Stimulated activated CD4-positive, alpha-beta T cell treated with anti-CD3 and anti-CD28 coated beads, Interleukin-2, amount 100 ng/mL, for 48 hours (primary cell): Measurements from ENCODE around the gene OR4P4.

Source experiments
- DNase-seq, 2 donors: peaks; one replicate each; pipeline ENCODE4 v3.0.0-alpha.2; 2020

The OR4P4 gene

DNA sequence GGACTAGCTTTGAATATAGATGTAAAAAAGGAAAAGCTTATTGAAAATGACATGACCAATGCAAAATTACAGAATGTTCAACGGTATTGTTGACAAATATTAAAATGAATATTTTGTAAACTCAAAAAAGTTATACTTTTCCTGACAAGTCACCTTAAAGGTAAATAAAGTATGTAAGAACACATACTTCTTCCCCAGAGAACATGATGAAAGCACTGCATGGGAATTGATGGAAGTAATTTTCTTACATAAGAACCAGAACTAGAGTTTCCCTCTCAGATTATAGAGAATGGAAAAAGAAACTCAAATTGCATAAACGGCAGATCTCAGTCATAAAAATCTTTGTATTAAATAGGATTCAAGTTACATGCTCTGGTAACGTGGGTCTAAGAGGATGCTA, at the start of gene OR4P4:
Gene OR4P4, plus strand, starts transcription at position 301 of the 400 bp plus-strand sequence.
- DNase-seq: no peak

DNA sequence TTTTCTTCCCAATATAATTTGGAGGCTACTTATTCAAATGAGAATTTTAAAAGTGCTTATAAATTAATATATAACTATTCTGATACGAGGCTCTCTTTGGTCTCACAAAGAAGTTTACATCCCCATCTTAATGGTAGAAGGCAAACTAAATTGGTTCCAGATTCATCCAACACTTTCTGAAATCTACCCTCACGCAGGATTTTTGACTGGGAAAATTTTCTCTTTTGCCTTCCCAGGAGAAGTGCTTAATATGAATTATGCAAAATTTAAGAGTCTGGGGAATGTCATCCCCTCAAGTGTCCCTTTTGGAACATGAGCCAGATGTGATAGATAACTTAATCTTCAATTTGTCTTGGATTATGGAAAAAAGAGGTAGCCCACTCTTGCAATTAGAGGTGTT, 27.4 kb upstream of the OR4P4 start, which contains the start of gene OR4C11:
Gene OR4C11, minus strand, starts transcription at position 101 of the 400 bp plus-strand sequence. CDS start 3,272 bp downstream, outside the sequence.
- DNase-seq: no peak

- DNase-seq: no peak
These were observed 10.4 kb upstream of the OR4P4 start for GRCh38 chr11:55624531-55624930.

DNA sequence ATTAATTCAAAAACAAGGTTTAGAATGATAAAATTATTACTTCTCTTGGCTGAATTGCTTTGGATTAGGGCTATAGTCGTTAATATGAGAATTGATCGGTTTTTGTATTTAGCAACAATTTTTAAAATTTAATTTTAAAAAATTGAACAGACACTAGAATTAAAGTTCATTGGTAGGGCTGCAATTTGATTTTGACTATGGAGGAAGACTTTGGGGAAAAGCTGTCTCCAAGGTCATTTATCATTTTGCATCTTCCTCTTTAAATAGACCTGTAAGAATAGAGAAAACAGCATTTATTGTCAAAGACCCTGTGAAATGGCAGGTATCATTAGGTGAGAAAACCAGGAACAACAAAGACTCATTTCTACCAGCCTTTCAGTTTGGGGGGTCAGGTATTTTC, 13.1 kb downstream of the OR4P4 start, which contains the start of gene OR4S2:
Gene OR4S2, plus strand, starts transcription at position 301 of the 400 bp plus-strand sequence. CDS start 2,577 bp downstream, outside the sequence.
- no peak for DNase-seq

GRCh38 chr11:55652560-55652959, 17.6 kb downstream of the OR4P4 start:
- DNase-seq: no peak

GRCh38 chr11:55655096-55655495, 20.2 kb downstream of the OR4P4 start:
- no peak for DNase-seq

GRCh38 chr11:55658031-55658573, 23.2 kb downstream of the OR4P4 start:
- no peak for DNase-seq

GRCh38 chr11:55658608-55659007, 23.7 kb downstream of the OR4P4 start:
- DNase-seq: no peak

GRCh38 chr11:55661901-55662300, 27.0 kb downstream of the OR4P4 start, which contains the start of gene OR4C6:
Gene OR4C6, plus strand, starts transcription at chr11:55662201. Its CDS starts 2,966 bp downstream, at chr11:55665167.
- DNase-seq: no peak

DNA sequence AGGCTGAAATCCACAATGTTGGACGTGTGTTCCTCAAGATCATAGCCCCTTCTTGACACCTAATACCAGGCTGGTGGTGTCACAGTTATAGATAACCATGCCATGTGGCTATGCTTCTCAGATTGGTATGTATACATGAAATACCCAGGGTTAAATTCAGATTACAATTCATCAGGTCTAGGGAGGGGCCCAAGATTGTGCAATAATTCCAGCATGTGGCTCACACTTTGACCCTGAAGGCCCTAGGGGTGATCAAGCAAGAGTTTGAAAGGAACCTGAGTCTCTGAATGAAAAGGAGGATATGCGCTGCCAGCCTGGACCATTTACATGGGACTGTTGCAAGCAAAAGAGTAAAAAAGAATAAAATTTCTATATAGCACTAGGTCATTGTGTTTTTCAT, 34.5 kb downstream of the OR4P4 start:
- no peak for DNase-seq

DNA sequence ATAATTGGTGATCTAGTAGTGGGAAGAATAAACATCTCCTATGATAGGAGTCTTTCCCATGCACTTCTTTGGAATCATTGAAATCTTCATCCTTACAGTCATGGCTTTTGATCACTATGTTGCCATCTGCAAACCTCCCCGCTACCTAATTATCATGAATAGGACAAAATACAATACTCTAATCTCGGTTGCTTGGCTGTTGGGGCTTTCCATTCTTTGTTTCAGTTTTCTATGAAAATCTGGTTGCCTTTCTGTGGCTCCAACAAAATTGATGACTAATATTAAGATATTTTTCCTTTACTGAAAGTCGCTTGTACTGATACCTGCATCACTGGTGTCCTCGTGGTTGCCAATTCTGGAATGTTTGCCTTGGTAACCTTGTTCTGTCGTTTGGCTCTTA, 38.9 kb downstream of the OR4P4 start:
- DNase-seq: no peak
